ENCODE data around the gene FANCB. TPM values are rescaled to one million over a fixed set of nuclear protein-coding genes. Genes with fewer than 3 reads are reported as not detected.
A peak's percentile ranks its signal among the peaks of the same experiment; 100 is the strongest.

FANCB gene
- total and polyA plus RNA-seq, 2 of the 4 experiments (the other 2 are of a cell fraction) = 2.5 to 7.7 TPM

DNA sequence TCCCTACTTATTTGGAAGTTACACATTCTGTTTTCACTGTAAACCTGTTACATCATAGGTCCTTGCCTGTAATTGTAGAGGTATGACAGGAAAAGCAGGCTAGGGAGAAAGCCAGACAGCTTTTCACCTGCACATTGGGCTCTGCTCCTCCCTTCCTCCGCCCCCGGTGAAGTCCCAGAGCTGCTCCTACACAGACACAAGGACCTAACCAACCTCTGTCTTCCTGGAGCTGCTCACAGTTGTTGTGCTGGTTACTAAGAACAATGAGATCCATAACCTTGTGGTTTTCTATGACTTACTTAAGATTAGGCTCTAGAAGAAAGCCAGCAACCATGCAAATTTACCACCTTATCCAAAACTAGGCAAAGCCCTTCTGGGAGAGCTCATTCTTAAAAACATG, 40.4 kb upstream of the FANCB start:
- no peak overlapping the region for H2BK120ac ChIP-seq (ENCODE audit: low read depth, low read length)
- H3K18ac ChIP-seq (ENCODE audit: low read depth, low read length) = no peak overlapping the region
- WGBS, 2 experiments (ENCODE audit: extremely low coverage in 2 of 2, insufficient read length in 1 of 2) = no CpG with 5 or more reads among the region's 2 CpGs
- ATAC-seq (ENCODE audit: low read depth) (no peak), DNase-seq (peak; percentile 22)
- dilution Hi-C loops (cut with HindIII; ENCODE audit: low sequenced_read_pairs, unreplicated experiment) = no loop called here
- CTCF ChIA-PET = interaction anchor here (1.4 kb wide), 1 partner anchor 14 kb away, joined by 5 read pairs; no protein-coding TSS in a partner anchor
- peaks cover 5 to 7% of the 10 kb centered on the region in 2 experiments; a peak in 2 of 4 replicates for H3K79me1 ChIP-seq (ENCODE audit: low read depth in 1 of 2, low read length in 2 of 2)
- H3K4me3 ChIP-seq (ENCODE audit: insufficient read depth, low read depth, low read length) = no peak overlapping the region
- in situ Hi-C loops (cut with MboI; ENCODE audit: low sequenced_read_pairs) = no loop called here
- H2AK9ac ChIP-seq (replicated peaks; ENCODE audit: low read depth, low read length, poor library complexity) = no peak overlapping the region
- BruUV-seq (replicated peaks) = no TSS peak
- H4K8ac ChIP-seq (ENCODE audit: low read depth in 2 of 2, low read length in 2 of 2) = no peak overlapping the region
- POLR2A ChIA-PET (ENCODE audit: unreplicated experiment) = no interaction called here
- H3K4ac ChIP-seq (ENCODE audit: low read depth, low read length) = no peak overlapping the region
- no peak overlapping the region for H2AFZ ChIP-seq (replicated peaks; ENCODE audit: low read length, poor library complexity)
- peaks cover 9% of the 10 kb centered on the region for H3K36me3 ChIP-seq (ENCODE audit: control insufficient read depth, insufficient read depth, low read length)
- H2BK20ac ChIP-seq (ENCODE audit: low read depth, low read length) = no peak overlapping the region
- no peak overlapping the region for H3K23ac ChIP-seq (ENCODE audit: low read depth, low read length)
- no peak overlapping the region for H3K4me2 ChIP-seq (ENCODE audit: low read depth, low read length)
- H3K14ac ChIP-seq (replicated peaks; ENCODE audit: low read depth, low read length) = no peak overlapping the region
- H2BK5ac ChIP-seq (ENCODE audit: low read depth, low read length, poor library complexity, severe bottlenecking) = peak overlapping the region; percentile 38
- H3K4me1 ChIP-seq (ENCODE audit: control insufficient read depth, insufficient read depth, low read length) = peaks cover 5% of the 10 kb centered on the region
- no peaks in the 10 kb centered on the region for H3K9me3 ChIP-seq (ENCODE audit: control insufficient read depth, insufficient read depth, low read length)
- H2AK5ac ChIP-seq (ENCODE audit: low read depth, low read length) = peak overlapping the region; percentile 25
- no peaks in the 10 kb centered on the region for H4K20me1 ChIP-seq (ENCODE audit: insufficient read depth, low read length)
- no peak for TF ChIP-seq RFX5 (IDR thresholded peaks at IDR 0.05; ENCODE audit: low read depth, low read length)
- TF ChIP-seq, protein P1, sequence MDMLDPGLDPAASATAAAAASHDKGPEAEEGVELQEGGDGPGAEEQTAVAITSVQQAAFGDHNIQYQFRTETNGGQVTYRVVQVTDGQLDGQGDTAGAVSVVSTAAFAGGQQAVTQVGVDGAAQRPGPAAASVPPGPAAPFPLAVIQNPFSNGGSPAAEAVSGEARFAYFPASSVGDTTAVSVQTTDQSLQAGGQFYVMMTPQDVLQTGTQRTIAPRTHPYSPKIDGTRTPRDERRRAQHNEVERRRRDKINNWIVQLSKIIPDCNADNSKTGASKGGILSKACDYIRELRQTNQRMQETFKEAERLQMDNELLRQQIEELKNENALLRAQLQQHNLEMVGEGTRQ (IDR thresholded peaks at IDR 0.05; ENCODE audit: low read depth, low read length) = no peak
- H3K9me1 ChIP-seq (ENCODE audit: insufficient read depth, low read length) = no peaks in the 10 kb centered on the region
- no peak overlapping the region for H3K9ac ChIP-seq (ENCODE audit: low read depth, low read length)
- no peak overlapping the region for H4K91ac ChIP-seq (ENCODE audit: insufficient read depth, low read depth, low read length)
- H3K56ac ChIP-seq (ENCODE audit: extremely low read depth, insufficient read depth, low read length) = no peak overlapping the region
- H2BK15ac ChIP-seq (ENCODE audit: low read depth, low read length) = 0 out of 3 replicates have a peak overlapping the region, but pooled peaks have one; percentile 22
- intact Hi-C loops (cut with micrococcal nuclease) = no loop called here
- H4K5ac ChIP-seq (ENCODE audit: low read depth, low read length) = no peak overlapping the region
- H3K27ac ChIP-seq (ENCODE audit: insufficient read depth, low read length) = no peak overlapping the region
- H3K27me3 ChIP-seq (ENCODE audit: control insufficient read depth, insufficient read depth, low read length) = no peaks in the 10 kb centered on the region
